ENCODE results near the gene DPPA5.

The DPPA5 gene

GRCh38 chr6:73377225-73377624 lies 23.1 kb upstream of the DPPA5 start:
- Histone ChIP-seq H3K36me3 (ENCODE audit: control insufficient read depth, insufficient read depth, low read length) (no peaks in the 10 kb centered on the region), H3K4me1 (ENCODE audit: control insufficient read depth, insufficient read depth, low read length) (no peaks in the 10 kb centered on the region), H3K27me3 (ENCODE audit: control insufficient read depth, insufficient read depth, low read length) (no peaks in the 10 kb centered on the region), H3K9ac (ENCODE audit: low read length) (no peak overlapping the region), H3K4me3 (ENCODE audit: low read length) (no peak overlapping the region), H3K27ac (ENCODE audit: low read depth, low read length) (no peak overlapping the region)

- no peaks in the 10 kb centered on the region for H3K4me1 ChIP-seq (ENCODE audit: control insufficient read depth, insufficient read depth, low read length)
- no peak overlapping the region for H3K9ac ChIP-seq (ENCODE audit: low read length)
- no peaks in the 10 kb centered on the region for H3K36me3 ChIP-seq (ENCODE audit: control insufficient read depth, insufficient read depth, low read length)
- H3K27ac ChIP-seq (ENCODE audit: low read depth, low read length): no peak overlapping the region
- no peaks in the 10 kb centered on the region for H3K27me3 ChIP-seq (ENCODE audit: control insufficient read depth, insufficient read depth, low read length)
- no peak overlapping the region for H3K4me3 ChIP-seq (ENCODE audit: low read length)
Observed at GRCh38 chr6:73375216-73375615, 21.1 kb upstream of the DPPA5 start.

GRCh38 chr6:73372516-73372915 lies 18.4 kb upstream of the DPPA5 start:
- Histone ChIP-seq H3K27me3 (ENCODE audit: control insufficient read depth, insufficient read depth, low read length) (no peaks in the 10 kb centered on the region), H3K4me3 (ENCODE audit: low read length) (no peak overlapping the region), H3K36me3 (ENCODE audit: control insufficient read depth, insufficient read depth, low read length) (no peaks in the 10 kb centered on the region), H3K27ac (ENCODE audit: low read depth, low read length) (no peak overlapping the region), H3K9ac (ENCODE audit: low read length) (no peak overlapping the region), H3K4me1 (ENCODE audit: control insufficient read depth, insufficient read depth, low read length) (no peaks in the 10 kb centered on the region)

- Histone ChIP-seq H3K4me3 (ENCODE audit: low read length) (no peak overlapping the region), H3K4me1 (ENCODE audit: control insufficient read depth, insufficient read depth, low read length) (no peaks in the 10 kb centered on the region), H3K27ac (ENCODE audit: low read depth, low read length) (no peak overlapping the region), H3K36me3 (ENCODE audit: control insufficient read depth, insufficient read depth, low read length) (no peaks in the 10 kb centered on the region), H3K9ac (ENCODE audit: low read length) (no peak overlapping the region), H3K27me3 (ENCODE audit: control insufficient read depth, insufficient read depth, low read length) (no peaks in the 10 kb centered on the region)
Observed at GRCh38 chr6:73371984-73372383, 17.9 kb upstream of the DPPA5 start.

GRCh38 chr6:73369563-73369962 lies 15.5 kb upstream of the DPPA5 start, which contains the start of gene OOEP:
Gene OOEP, minus strand, starts transcription at chr6:73369897. Its CDS starts 105 bp downstream, at chr6:73369792.
- no peaks in the 10 kb centered on the region for H3K36me3 ChIP-seq (ENCODE audit: control insufficient read depth, insufficient read depth, low read length)
- no peaks in the 10 kb centered on the region for H3K4me1 ChIP-seq (ENCODE audit: control insufficient read depth, insufficient read depth, low read length)
- no peaks in the 10 kb centered on the region for H3K27me3 ChIP-seq (ENCODE audit: control insufficient read depth, insufficient read depth, low read length)
- H3K9ac ChIP-seq (ENCODE audit: low read length): no peak within 1 kb of the TSS
- no peak within 1 kb of the TSS for H3K4me3 ChIP-seq (ENCODE audit: low read length)
- no peak within 1 kb of the TSS for H3K27ac ChIP-seq (ENCODE audit: low read depth, low read length)

- H3K27me3 ChIP-seq (ENCODE audit: control insufficient read depth, insufficient read depth, low read length): no peaks in the 10 kb centered on the region
- no peaks in the 10 kb centered on the region for H3K36me3 ChIP-seq (ENCODE audit: control insufficient read depth, insufficient read depth, low read length)
- no peak overlapping the region for H3K27ac ChIP-seq (ENCODE audit: low read depth, low read length)
- H3K4me3 ChIP-seq (ENCODE audit: low read length): no peak overlapping the region
- H3K4me1 ChIP-seq (ENCODE audit: control insufficient read depth, insufficient read depth, low read length): no peaks in the 10 kb centered on the region
- no peak overlapping the region for H3K9ac ChIP-seq (ENCODE audit: low read length)
Observed at GRCh38 chr6:73369157-73369556, 15.1 kb upstream of the DPPA5 start.

- Histone ChIP-seq H3K27me3 (ENCODE audit: control insufficient read depth, insufficient read depth, low read length) (no peaks in the 10 kb centered on the region), H3K36me3 (ENCODE audit: control insufficient read depth, insufficient read depth, low read length) (no peaks in the 10 kb centered on the region)
Observed at GRCh38 chr6:73368675-73369074, 14.6 kb upstream of the DPPA5 start.

GRCh38 chr6:73367761-73368355 lies 13.8 kb upstream of the DPPA5 start:
- no peak overlapping the region for H3K27ac ChIP-seq (ENCODE audit: low read depth, low read length)
- H3K9ac ChIP-seq (ENCODE audit: low read length): no peak overlapping the region
- no peak overlapping the region for H3K4me3 ChIP-seq (ENCODE audit: low read length)
- no peaks in the 10 kb centered on the region for H3K27me3 ChIP-seq (ENCODE audit: control insufficient read depth, insufficient read depth, low read length)
- no peaks in the 10 kb centered on the region for H3K36me3 ChIP-seq (ENCODE audit: control insufficient read depth, insufficient read depth, low read length)
- H3K4me1 ChIP-seq (ENCODE audit: control insufficient read depth, insufficient read depth, low read length): no peaks in the 10 kb centered on the region

More at GRCh38 chr6:73368675-73369074, 14.6 kb upstream of the DPPA5 start:
- Histone ChIP-seq H3K27ac (ENCODE audit: low read depth, low read length) (no peak overlapping the region), H3K4me3 (ENCODE audit: low read length) (no peak overlapping the region), H3K4me1 (ENCODE audit: control insufficient read depth, insufficient read depth, low read length) (no peaks in the 10 kb centered on the region), H3K9ac (ENCODE audit: low read length) (no peak overlapping the region)

- Histone ChIP-seq H3K27me3 (ENCODE audit: control insufficient read depth, insufficient read depth, low read length) (no peaks in the 10 kb centered on the region), H3K27ac (ENCODE audit: low read depth, low read length) (no peak overlapping the region), H3K9ac (ENCODE audit: low read length) (no peak overlapping the region), H3K4me1 (ENCODE audit: control insufficient read depth, insufficient read depth, low read length) (no peaks in the 10 kb centered on the region), H3K4me3 (ENCODE audit: low read length) (no peak overlapping the region), H3K36me3 (ENCODE audit: control insufficient read depth, insufficient read depth, low read length) (no peaks in the 10 kb centered on the region)
Observed at GRCh38 chr6:73364549-73364948, 10.5 kb upstream of the DPPA5 start.

GRCh38 chr6:73364121-73364520 lies 10.0 kb upstream of the DPPA5 start:
- no peak overlapping the region for H3K9ac ChIP-seq (ENCODE audit: low read length)
- no peaks in the 10 kb centered on the region for H3K4me1 ChIP-seq (ENCODE audit: control insufficient read depth, insufficient read depth, low read length)
- H3K36me3 ChIP-seq (ENCODE audit: control insufficient read depth, insufficient read depth, low read length): no peaks in the 10 kb centered on the region
- no peak overlapping the region for H3K27ac ChIP-seq (ENCODE audit: low read depth, low read length)
- no peak overlapping the region for H3K4me3 ChIP-seq (ENCODE audit: low read length)
- H3K27me3 ChIP-seq (ENCODE audit: control insufficient read depth, insufficient read depth, low read length): no peaks in the 10 kb centered on the region

- Histone ChIP-seq H3K4me1 (ENCODE audit: control insufficient read depth, insufficient read depth, low read length) (no peaks in the 10 kb centered on the region), H3K27me3 (ENCODE audit: control insufficient read depth, insufficient read depth, low read length) (no peaks in the 10 kb centered on the region), H3K36me3 (ENCODE audit: control insufficient read depth, insufficient read depth, low read length) (no peaks in the 10 kb centered on the region), H3K27ac (ENCODE audit: low read depth, low read length) (no peak overlapping the region), H3K4me3 (ENCODE audit: low read length) (no peak overlapping the region), H3K9ac (ENCODE audit: low read length) (no peak overlapping the region)
Observed at GRCh38 chr6:73363537-73363875, 9.4 kb upstream of the DPPA5 start.

GRCh38 chr6:73362869-73363536 lies 8.9 kb upstream of the DPPA5 start:
- H3K9ac ChIP-seq (ENCODE audit: low read length): no peak overlapping the region
- no peaks in the 10 kb centered on the region for H3K27me3 ChIP-seq (ENCODE audit: control insufficient read depth, insufficient read depth, low read length)
- H3K4me1 ChIP-seq (ENCODE audit: control insufficient read depth, insufficient read depth, low read length): no peaks in the 10 kb centered on the region
- H3K36me3 ChIP-seq (ENCODE audit: control insufficient read depth, insufficient read depth, low read length): no peaks in the 10 kb centered on the region
- no peak overlapping the region for H3K27ac ChIP-seq (ENCODE audit: low read depth, low read length)
- H3K4me3 ChIP-seq (ENCODE audit: low read length): no peak overlapping the region

- H3K4me3 ChIP-seq (ENCODE audit: low read length): no peak within 1 kb of the TSS
- H3K4me1 ChIP-seq (ENCODE audit: control insufficient read depth, insufficient read depth, low read length): no peaks in the 10 kb centered on the region
- no peak within 1 kb of the TSS for H3K27ac ChIP-seq (ENCODE audit: low read depth, low read length)
- H3K36me3 ChIP-seq (ENCODE audit: control insufficient read depth, insufficient read depth, low read length): no peaks in the 10 kb centered on the region
- no peaks in the 10 kb centered on the region for H3K27me3 ChIP-seq (ENCODE audit: control insufficient read depth, insufficient read depth, low read length)
- no peak within 1 kb of the TSS for H3K9ac ChIP-seq (ENCODE audit: low read length)
Observed at GRCh38 chr6:73362358-73362757, 8.3 kb upstream of the DPPA5 start, which contains the start of gene KHDC3L. Gene KHDC3L, plus strand, starts transcription at chr6:73362658. Its CDS starts 72 bp downstream, at chr6:73362730.

Data from rectal smooth muscle tissue (tissue), 1 donor.